ENCODE measurements around the gene ALDH7A1. TPM values are rescaled to one million over a fixed set of nuclear protein-coding genes. Genes with fewer than 3 reads are reported as not detected.

ALDH7A1 gene
- total and polyA plus RNA-seq, 11 donors = 12.3 to 67.6 (median 30.9) TPM

GRCh38 chr5:126543660-126544059 lies 51.4 kb downstream of the ALDH7A1 start:
- Histone ChIP-seq H3K4me3 (no peak overlapping the region), H3K36me3 (peaks cover 0 to 48% (median 24%) of the 10 kb centered on the region in 9 donors), H3K4me1 (peaks cover 0 to 6% (median 3%) of the 10 kb centered on the region in 12 donors), H3K27me3 (no peaks in the 10 kb centered on the region), H3K9me3 (no peaks in the 10 kb centered on the region), H3K27ac (no peak overlapping the region)
- DNase-seq = no peak
- intact Hi-C loops (cut with DNase I) = loop anchor here in 3 of 10 donors (5.0 kb wide), 2 partner anchors 59 to 206 kb away; partner anchors contain the start of gene PHAX (in 1 of the 3)
- no peak for ATAC-seq
- TF ChIP-seq CTCF (IDR thresholded peaks at IDR 0.05) (no peak), POLR2A (IDR thresholded peaks at IDR 0.05) (no peak)
- 89 to 99% (median 98%) methylated on average over 2 of the region's 2 CpGs for WGBS, 4 donors

GRCh38 chr5:126543009-126543408 lies 52.0 kb downstream of the ALDH7A1 start:
- DNase-seq (no peak), ATAC-seq (no peak)
- 83 to 100% (median 87%) methylated on average over 1 of the region's 1 CpG for WGBS, 4 donors
- Histone ChIP-seq H3K36me3 (peaks cover 0 to 42% (median 19%) of the 10 kb centered on the region in 9 donors), H3K27ac (no peak overlapping the region), H3K4me1 (peaks cover 0 to 6% (median 3%) of the 10 kb centered on the region in 12 donors), H3K9me3 (no peaks in the 10 kb centered on the region), H3K4me3 (no peak overlapping the region), H3K27me3 (no peaks in the 10 kb centered on the region)
- TF ChIP-seq POLR2A (IDR thresholded peaks at IDR 0.05) (no peak), CTCF (IDR thresholded peaks at IDR 0.05) (no peak)
- intact Hi-C loops (cut with DNase I) = loop anchor here in 3 of 10 donors (5.0 kb wide), 2 partner anchors 59 to 206 kb away; partner anchors contain the start of gene PHAX (in 1 of the 3)

- Histone ChIP-seq H3K27ac (no peak overlapping the region), H3K36me3 (peaks cover 0 to 36% (median 14%) of the 10 kb centered on the region in 9 donors), H3K9me3 (no peaks in the 10 kb centered on the region), H3K27me3 (no peaks in the 10 kb centered on the region), H3K4me3 (no peak overlapping the region), H3K4me1 (peaks cover 0 to 6% (median 3%) of the 10 kb centered on the region in 12 donors)
- no peak for TF ChIP-seq POLR2A (IDR thresholded peaks at IDR 0.05)
- TF ChIP-seq CTCF (IDR thresholded peaks at IDR 0.05) = no peak
- DNase-seq (no peak), ATAC-seq (no peak)
- intact Hi-C loops (cut with DNase I) = loop anchor here in 3 of 10 donors (5.0 kb wide), 2 partner anchors 60 to 205 kb away; partner anchors contain the start of gene PHAX (in 1 of the 3)
- WGBS, 4 donors = 49 to 71% (median 67%) methylated on average over 2 of the region's 2 CpGs
These were observed 52.6 kb downstream of the ALDH7A1 start for GRCh38 chr5:126542441-126542840.

GRCh38 chr5:126540631-126541030 lies 54.4 kb downstream of the ALDH7A1 start:
- ATAC-seq (no peak), DNase-seq (no peak)
- TF ChIP-seq POLR2A (IDR thresholded peaks at IDR 0.05) = no peak
- no peak for TF ChIP-seq CTCF (IDR thresholded peaks at IDR 0.05)
- no peak overlapping the region for H3K27ac ChIP-seq
- intact Hi-C loops (cut with DNase I) = loop anchor here in 3 of 10 donors (5.0 kb wide), 2 partner anchors 62 to 203 kb away; partner anchors contain the start of gene PHAX (in 1 of the 3)
- 69 to 83% (median 76%) methylated on average over 5 of the region's 5 CpGs for WGBS, 4 donors
- no peaks in the 10 kb centered on the region for H3K27me3 ChIP-seq
- H3K4me3 ChIP-seq = no peak overlapping the region
- peaks cover 0 to 11% (median 4%) of the 10 kb centered on the region in 12 donors for H3K4me1 ChIP-seq
- H3K9me3 ChIP-seq = no peaks in the 10 kb centered on the region
- H3K36me3 ChIP-seq = peaks cover 0 to 18% (median 3%) of the 10 kb centered on the region in 9 donors
